Keratinocyte (primary cell): ENCODE results near the gene TTYH1. TPM values are rescaled to one million over a fixed set of nuclear protein-coding genes. Genes with fewer than 3 reads are reported as not detected.

Experiments
- DNase-seq: peaks from one replicate; pipeline ENCODE4 v3.0.0-alpha.2; 2011; ENCODE audit warnings: low read depth, missing footprints, low spot score
- FAIRE-seq: peaks from 2 replicates; lab custom pipeline; 2011; peaks lifted over from hg19 to GRCh38; lab: Jason Lieb, UNC
- H2AFZ ChIP-seq: 2 replicates; pipeline ENCODE4 v1.6.0; 2012; ENCODE audit warnings: low read length, control low read depth, inconsistent platforms; ENCODE audit not compliant: control insufficient read depth
- H3K27ac ChIP-seq: 2 replicates; pipeline ENCODE4 v1.5.1; 2011; ENCODE audit warnings: low read length; ENCODE audit not compliant: control insufficient read depth, insufficient read depth
- H3K27me3 ChIP-seq: 3 replicates; pipeline ENCODE4 v1.6.0; 2011; ENCODE audit warnings: low read length; ENCODE audit not compliant: control insufficient read depth, insufficient read depth; ENCODE audit errors: extremely low read depth
- H3K36me3 ChIP-seq, 2 experiments: 2 replicates in 1 of 2; 3 replicates in 1 of 2; pipeline ENCODE4 v1.5.1; 2011; ENCODE audit warnings: low read length in 2 of 2, mild to moderate bottlenecking in 1 of 2; ENCODE audit not compliant: control insufficient read depth in 2 of 2, insufficient read depth in 2 of 2; ENCODE audit errors: extremely low read depth in 1 of 2
- H3K4me1 ChIP-seq: 3 replicates; pipeline ENCODE4 v1.5.1; 2011; ENCODE audit warnings: low read length; ENCODE audit not compliant: control insufficient read depth, insufficient read depth; ENCODE audit errors: extremely low read depth
- H3K4me2 ChIP-seq: 3 replicates; pipeline ENCODE4 v1.6.0; 2011; ENCODE audit warnings: low read depth, low read length; ENCODE audit not compliant: control insufficient read depth, insufficient read depth; ENCODE audit errors: extremely low read depth
- H3K4me3 ChIP-seq, 3 experiments: fragments of 200-600 bp in 1 of 3; sonication (generic) in 1 of 3; 2 replicates in 2 of 3; 3 replicates in 1 of 3; pipeline ENCODE4 v1.5.1; 2011 to 2016; ENCODE audit warnings: low read length in 3 of 3, mild to moderate bottlenecking in 3 of 3, control low read depth in 2 of 3, inconsistent platforms in 1 of 3, low read depth in 1 of 3, mixed read lengths in 1 of 3, mixed run types in 1 of 3, moderate library complexity in 1 of 3; ENCODE audit not compliant: control insufficient read depth in 2 of 3, insufficient read depth in 2 of 3; ENCODE audit errors: extremely low read depth in 1 of 3
- H3K79me2 ChIP-seq: 2 replicates; pipeline ENCODE4 v1.6.0; 2012; ENCODE audit warnings: low read length; ENCODE audit not compliant: control insufficient read depth, insufficient read depth
- H3K9ac ChIP-seq: 3 replicates; pipeline ENCODE4 v1.6.0; 2011; ENCODE audit warnings: low read length; ENCODE audit not compliant: control insufficient read depth, insufficient read depth; ENCODE audit errors: extremely low read depth
- H3K9me1 ChIP-seq: 3 replicates; pipeline ENCODE4 v1.6.0; 2011; ENCODE audit warnings: low read length; ENCODE audit not compliant: control insufficient read depth, insufficient read depth; ENCODE audit errors: extremely low read depth
- H3K9me3 ChIP-seq: 2 replicates; pipeline ENCODE4 v1.5.1; 2012; ENCODE audit warnings: low read depth, low read length; ENCODE audit not compliant: control insufficient read depth
- H4K20me1 ChIP-seq: 3 replicates; pipeline ENCODE4 v1.6.0; 2011; ENCODE audit warnings: low read length; ENCODE audit not compliant: control insufficient read depth, insufficient read depth; ENCODE audit errors: extremely low read depth
- CTCF ChIP-seq, 3 experiments: IDR thresholded peaks in 1 of 3; conservative IDR thresholded peaks in 1 of 3; optimal IDR thresholded peaks in 1 of 3; 2 replicates in 2 of 3; 3 replicates in 1 of 3; pipeline versions ENCODE3 to v1.5.1; 2011; ENCODE audit warnings: low read length in 3 of 3, mild to moderate bottlenecking in 3 of 3, moderate library complexity in 2 of 3, control low read depth in 1 of 3, inconsistent platforms in 1 of 3; ENCODE audit not compliant: insufficient read depth in 2 of 3; ENCODE audit errors: extremely low read depth in 1 of 3
- EZH2 ChIP-seq: IDR thresholded peaks from one replicate; pipeline ENCODE4 v1.6.1; 2012; ENCODE audit warnings: inconsistent platforms, mild to moderate bottlenecking, low read length, moderate library complexity
- dilution Hi-C: fragments of 300-500 bp; cut with MboI; formaldehyde crosslinking; loops from one replicate; pipeline ENCODE4 v1.7.0; 2020; ENCODE audit warnings: low sequenced_read_pairs; ENCODE audit not compliant: extremely low pct_ligation_motif_present
- polyA plus RNA-seq, 5 experiments: library from polyadenylated mRNA; depleted of rRNA in 3 of 5; stranded (reverse) in 3 of 5; stranded (forward) in 1 of 5; unstranded in 1 of 5; fragments of >200 nt; gene quantifications; 1 replicate in 1 of 5; 2 replicates in 3 of 5; 3 replicates in 1 of 5; pipeline versions ENCODE4 v1.2.1 to v1.2.3, GENCODE V29; 2011 to 2012; ENCODE audit warnings: missing spikeins in 2 of 5, low read depth in 1 of 5, low replicate concordance in 1 of 5

Gene TTYH1
- polyA plus RNA-seq, 1 donor (not counting 4 experiments of a cell fraction or from before 2014, with no cell fraction given): 0.13 TPM

GRCh38 chr19:54457773-54458647 is 42.7 kb downstream of the TTYH1 start:
- H3K4me1 ChIP-seq: peaks cover 6% of the 10 kb centered on the region
- peaks cover 53 to 71% of the 10 kb centered on the region in 2 experiments for H3K36me3 ChIP-seq
- no peak overlapping the region for H3K4me2 ChIP-seq
- H3K27me3 ChIP-seq: no peaks in the 10 kb centered on the region
- FAIRE-seq (no peak), DNase-seq (no peak)
- dilution Hi-C loops: no loop called here
- H3K9me1 ChIP-seq: no peaks in the 10 kb centered on the region
- H3K4me3 ChIP-seq: no peak overlapping the region
- H3K9ac ChIP-seq: no peak overlapping the region
- no peak overlapping the region for H3K27ac ChIP-seq
- H3K79me2 ChIP-seq: peaks cover 84% of the 10 kb centered on the region
- H4K20me1 ChIP-seq: peaks cover 17% of the 10 kb centered on the region
- H2AFZ ChIP-seq: no peak overlapping the region
- H3K9me3 ChIP-seq: no peaks in the 10 kb centered on the region
- TF ChIP-seq CTCF (optimal IDR thresholded peaks at IDR 0.05 in 1 of 3, IDR thresholded peaks at IDR 0.05 in 1 of 3, conservative IDR thresholded peaks at IDR 0.05 in 1 of 3; ENCODE audit: extremely low read depth in 1 of 3, insufficient read depth in 2 of 3, low read length in 3 of 3): no peak
- TF ChIP-seq EZH2: no peak

GRCh38 chr19:54458648-54459281 is 43.5 kb downstream of the TTYH1 start:
- Histone ChIP-seq H3K4me2 (no peak overlapping the region), H3K9me3 (no peaks in the 10 kb centered on the region), H2AFZ (no peak overlapping the region), H3K27me3 (no peaks in the 10 kb centered on the region), H3K9ac (no peak overlapping the region), H3K27ac (no peak overlapping the region), H3K9me1 (no peaks in the 10 kb centered on the region), H3K36me3 (peaks cover 46 to 64% of the 10 kb centered on the region in 2 experiments), H3K4me3 (no peak overlapping the region), H3K4me1 (peaks cover 7% of the 10 kb centered on the region), H3K79me2 (peaks cover 77% of the 10 kb centered on the region), H4K20me1 (peaks cover 14% of the 10 kb centered on the region)
- TF ChIP-seq EZH2 (no peak), CTCF (optimal IDR thresholded peaks at IDR 0.05 in 1 of 3, IDR thresholded peaks at IDR 0.05 in 1 of 3, conservative IDR thresholded peaks at IDR 0.05 in 1 of 3; ENCODE audit: extremely low read depth in 1 of 3, insufficient read depth in 2 of 3, low read length in 3 of 3) (no peak)
- dilution Hi-C loops: no loop called here
- FAIRE-seq (no peak), DNase-seq (no peak)
